ENCODE data around the gene TOLLIP.
"Not testable (repeated sequence)": the region's sequence is repeated elsewhere in the genome, so short reads cannot be mapped to it uniquely, and the experiment has no call there.

TOLLIP gene
- total RNA-seq, result 43.1 to 57.4 (median 49.8) reads per million in 4 experiments

- peak; percentile 96 for DNase-seq
Measured at GRCh38 chr11:1309498-1310317, at the start of gene TOLLIP. TOLLIP (minus strand) TSS chr11:1309632; CDS start chr11:1309498, 134 bp downstream.

DNA sequence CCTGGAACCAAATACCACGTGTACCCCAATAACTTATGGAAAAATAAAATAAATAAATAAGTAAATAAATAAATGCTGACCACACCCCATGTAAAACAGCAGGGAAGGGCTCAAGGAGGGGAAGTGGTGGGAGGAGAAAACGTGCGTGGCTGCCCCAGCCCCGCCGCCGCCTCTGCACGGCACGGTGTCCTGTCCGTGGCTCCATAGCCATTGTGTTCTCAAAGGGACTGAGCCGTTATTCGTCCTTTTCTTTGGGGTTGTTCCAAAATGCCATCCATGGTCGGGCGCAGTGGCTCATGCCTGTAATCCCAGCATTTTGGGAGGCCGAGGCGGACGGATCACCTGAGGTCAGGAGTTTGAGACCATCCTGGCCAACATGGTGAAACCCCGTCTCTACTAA, 49.5 kb upstream of the TOLLIP start:
- DNase-seq, result not testable (repeated sequence)

- DNase-seq, result no peak
Measured at GRCh38 chr11:1358286-1358685, 48.9 kb upstream of the TOLLIP start.

DNA sequence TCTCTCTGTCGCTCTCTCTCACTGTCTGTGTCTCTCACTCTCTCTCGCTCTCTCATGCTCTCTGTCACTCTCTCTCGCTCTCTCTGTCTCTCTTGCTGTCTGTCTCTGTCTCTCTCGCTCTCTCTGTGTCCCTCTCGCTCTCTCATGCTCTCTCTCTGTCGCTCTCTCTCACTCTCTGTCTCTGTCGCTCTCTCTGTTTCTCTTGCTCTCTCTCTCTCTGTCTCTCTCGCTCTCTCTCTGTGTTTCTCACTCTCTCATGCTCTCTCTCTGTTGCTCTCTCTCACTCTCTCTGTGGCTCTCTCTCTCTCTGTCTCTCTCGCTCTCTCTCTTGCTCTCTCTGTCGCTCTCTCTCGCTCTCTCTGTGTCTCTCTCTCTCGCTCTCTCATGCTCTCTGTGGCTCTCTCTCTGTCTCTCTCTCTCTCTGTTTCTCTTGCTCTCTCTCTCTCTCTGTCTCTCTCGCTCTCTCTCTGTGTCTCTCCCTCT, 47.1 kb upstream of the TOLLIP start:
- no peak for DNase-seq

DNA sequence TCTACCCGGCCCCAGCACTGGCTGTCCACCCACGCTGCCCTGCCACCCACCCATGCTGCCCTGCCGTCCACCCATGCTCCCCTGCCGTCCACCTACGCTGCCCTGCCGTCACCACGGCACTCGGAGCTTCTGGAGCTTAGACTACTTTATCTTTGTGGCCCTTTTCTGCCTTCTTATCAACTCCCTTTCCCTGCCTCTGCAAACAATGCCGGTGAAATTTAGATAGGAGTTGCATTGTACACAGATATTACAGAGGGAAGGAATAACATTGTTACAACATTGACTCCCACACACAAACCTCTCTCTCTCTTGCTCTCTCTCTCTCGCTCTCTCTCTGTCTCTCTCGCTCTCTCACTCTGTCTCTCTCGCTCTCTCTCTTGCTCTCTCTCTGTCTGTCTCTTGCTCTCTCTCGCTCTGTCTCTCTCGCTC, 46.6 kb upstream of the TOLLIP start:
- DNase-seq, result no peak

GRCh38 chr11:1354125-1354938, 44.9 kb upstream of the TOLLIP start:
- no peak for DNase-seq

- no peak for DNase-seq
Measured at GRCh38 chr11:1353383-1354124, 44.1 kb upstream of the TOLLIP start.

GRCh38 chr11:1352696-1353382, 43.4 kb upstream of the TOLLIP start:
- no peak for DNase-seq

GRCh38 chr11:1351278-1351937, 42.0 kb upstream of the TOLLIP start:
- no peak for DNase-seq

DNA sequence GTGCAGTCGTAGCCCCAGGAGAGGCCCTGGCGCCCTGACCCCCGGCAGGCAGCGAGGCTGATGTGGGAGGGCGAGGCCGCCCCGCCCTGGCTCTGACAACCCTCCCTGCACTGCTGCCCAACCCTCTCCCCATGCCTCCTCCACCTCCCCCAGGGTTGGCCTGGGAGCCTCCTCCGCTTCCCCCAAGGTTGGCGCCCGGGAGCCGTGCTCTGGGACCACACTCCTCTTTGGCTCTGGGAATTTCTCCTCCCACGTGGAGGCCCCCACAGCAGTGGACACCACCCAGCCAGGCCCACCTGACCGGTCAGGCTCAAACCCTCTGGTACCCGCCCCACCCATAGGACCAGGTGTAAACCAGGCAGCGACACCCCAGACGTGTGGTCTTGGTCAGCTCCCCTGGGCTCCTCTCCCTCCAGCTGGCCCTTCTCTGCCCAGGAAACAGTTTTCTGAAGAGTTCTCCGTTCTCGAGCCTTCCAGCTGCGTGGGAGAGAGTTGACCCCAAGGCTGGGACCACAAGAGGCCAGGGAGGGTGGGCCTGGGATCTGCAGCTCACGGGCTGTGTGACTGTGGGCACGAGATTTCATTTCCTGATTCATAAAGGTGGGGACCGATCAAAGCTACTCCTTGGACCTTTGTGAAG, 40.8 kb upstream of the TOLLIP start:
- no peak for DNase-seq

- DNase-seq, result no peak
Measured at GRCh38 chr11:1349327-1350041, 40.1 kb upstream of the TOLLIP start.

DNA sequence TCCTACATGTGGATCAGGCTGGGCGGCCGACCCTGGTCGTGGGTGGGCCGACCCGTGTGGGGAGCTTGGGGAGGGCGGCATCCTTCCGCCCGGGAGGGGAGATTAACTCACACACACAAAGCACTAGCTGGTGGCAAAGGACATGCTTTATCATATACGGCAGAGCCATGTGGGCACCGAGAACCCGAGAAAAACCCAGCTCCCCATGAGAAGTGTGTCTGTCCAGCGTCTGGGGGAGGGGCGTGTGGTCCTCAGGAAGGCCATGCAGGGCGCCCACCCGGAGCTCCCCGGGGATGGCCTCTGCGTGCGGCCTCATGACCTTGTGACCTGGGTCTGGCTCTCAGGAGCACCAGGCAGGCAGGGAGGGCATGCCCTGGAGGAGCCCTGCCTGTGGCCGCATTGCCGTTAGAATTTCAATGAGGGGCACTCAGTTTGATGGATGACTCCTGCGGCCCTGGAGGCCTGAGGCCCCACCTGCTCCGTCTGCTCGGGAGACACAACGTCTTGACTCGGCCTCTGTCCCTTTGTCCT, 39.4 kb upstream of the TOLLIP start:
- no peak for DNase-seq

- no peak for DNase-seq
Measured at GRCh38 chr11:1348146-1348795, 38.8 kb upstream of the TOLLIP start.

GRCh38 chr11:1347411-1347999, 38.1 kb upstream of the TOLLIP start:
- DNase-seq, result not testable (repeated sequence)

DNA sequence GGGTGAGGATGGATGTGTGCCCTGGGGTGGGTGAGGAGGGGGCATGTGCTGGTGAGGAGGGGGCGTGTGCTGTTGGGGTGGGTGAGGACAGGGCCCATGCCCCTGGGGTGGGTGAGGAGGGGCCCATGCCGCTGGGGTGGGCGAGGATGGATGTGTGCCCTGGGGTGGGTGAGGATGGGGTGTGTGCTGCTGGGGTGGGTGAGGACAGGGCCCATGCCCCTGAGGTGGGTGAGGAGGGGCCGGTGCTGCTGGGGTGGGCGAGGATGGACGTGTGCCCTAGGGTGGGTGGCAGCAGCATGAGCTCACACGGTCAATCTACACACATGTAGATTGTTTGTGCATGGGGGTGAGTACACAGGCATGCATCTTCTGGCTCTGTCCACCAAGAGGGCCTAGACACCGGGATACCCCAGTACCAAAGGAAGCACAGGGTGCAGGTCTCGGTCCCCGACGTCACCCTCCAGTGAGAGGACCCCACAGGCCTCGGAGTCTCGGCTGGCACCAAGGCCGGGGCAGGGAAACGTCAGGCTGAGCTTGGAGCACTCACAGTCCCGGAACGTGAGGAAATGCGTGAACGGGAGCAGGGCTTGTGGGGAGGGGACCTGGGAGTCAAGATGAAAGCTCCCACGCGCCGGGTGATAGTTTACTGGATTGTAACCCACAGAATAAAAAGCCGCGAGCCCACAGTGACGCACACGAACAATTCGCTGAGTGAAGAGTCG, 37.4 kb upstream of the TOLLIP start:
- DNase-seq, result no peak

DNA sequence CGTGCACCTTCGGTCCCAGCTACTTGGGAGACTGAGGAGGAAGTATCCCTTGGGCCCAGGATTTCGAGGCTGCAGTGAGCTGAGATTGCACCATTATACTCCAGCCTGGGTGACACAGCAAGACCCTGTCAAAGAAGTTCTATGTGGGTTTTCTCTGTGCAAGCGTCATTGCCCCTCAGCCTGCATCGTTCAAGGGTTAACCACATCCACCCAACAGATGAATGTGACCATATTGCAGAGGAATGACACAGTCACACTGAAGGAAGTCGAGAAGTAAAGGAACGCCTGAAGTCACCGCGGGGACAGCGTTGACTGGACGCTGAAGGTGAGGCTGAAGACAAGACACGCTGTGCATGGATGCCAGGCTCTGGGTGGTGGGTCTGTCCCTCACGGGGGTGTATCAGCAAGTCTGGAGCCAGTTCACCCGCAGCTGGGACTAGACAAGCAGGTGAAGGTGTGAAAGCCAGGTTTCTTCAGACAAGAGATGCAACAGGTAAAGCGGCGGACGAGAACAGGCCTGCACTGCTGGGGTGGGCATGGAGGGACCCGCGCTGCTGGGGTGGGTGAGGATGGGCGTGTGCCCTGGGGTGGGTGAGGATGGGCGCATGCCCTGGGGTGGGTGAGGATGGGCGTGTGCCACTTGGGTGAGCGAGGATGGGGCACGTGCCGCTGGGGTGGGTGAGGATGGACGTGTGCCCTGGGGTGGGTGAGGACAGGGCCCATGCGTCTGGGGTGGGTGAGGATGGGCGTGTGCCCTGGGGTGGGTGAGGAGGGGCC, 36.5 kb upstream of the TOLLIP start:
- no peak for DNase-seq

DNA sequence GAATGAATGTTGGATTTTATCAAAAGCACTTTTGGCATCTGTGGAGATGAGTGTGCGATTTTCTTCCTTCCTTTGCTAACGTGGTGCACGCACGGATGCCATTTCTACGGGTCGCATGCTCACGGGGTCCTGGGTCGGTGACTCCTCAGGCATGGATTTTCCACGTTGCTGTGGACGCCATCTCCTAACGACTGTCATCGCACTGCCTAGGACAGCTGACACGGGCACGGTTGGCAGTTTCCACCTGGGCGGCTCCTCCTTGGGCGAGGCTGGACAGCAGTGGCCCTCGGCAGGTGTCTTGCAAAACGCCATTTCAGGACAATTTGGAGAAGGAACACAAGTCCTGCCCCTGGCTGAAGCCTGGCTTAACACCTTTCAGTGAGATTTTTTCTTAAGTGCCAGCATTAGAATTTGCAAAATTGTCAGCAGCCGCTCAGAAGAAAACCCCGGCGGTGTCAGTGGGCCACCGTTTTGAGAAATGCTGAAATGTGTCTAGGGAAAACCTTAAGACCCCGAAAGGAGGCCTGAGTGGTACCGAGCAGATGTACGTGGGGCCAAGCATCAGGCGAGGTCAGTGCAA, 34.7 kb upstream of the TOLLIP start:
- no peak for DNase-seq

Measured in effector CD8-positive, alpha-beta T cell (primary cell).